Stimulated activated CD4-positive, alpha-beta T cell treated with anti-CD3 and anti-CD28 coated beads, TNF-alpha, amount 100 ng/mL, for 1 hour (primary cell): ENCODE data around the gene STRBP.

Source experiments
- DNase-seq, 3 donors: peaks; one replicate each; pipeline ENCODE4 v3.0.0-alpha.2; 2020; ENCODE audit warnings: low read depth in 3 of 3, low spot score in 1 of 3

STRBP gene

GRCh38 chr9:123072407-123072995 is 195.9 kb downstream of the STRBP start:
- no peak for DNase-seq
